NCI-H510A treated with DMSO at 0.1 percent for 48 hours (cell line): Measurements from ENCODE around the gene HTD2.

Source experiments
- DNase-seq: peaks from one replicate; lab custom pipeline; 2025; lab: John Stamatoyannopoulos, UW

The HTD2 gene

GRCh38 chr3:58357402-58357801 lies 51.1 kb downstream of the HTD2 start:
- DNase-seq = no peak

GRCh38 chr3:58358092-58358491 lies 51.8 kb downstream of the HTD2 start:
- no peak for DNase-seq

- no peak for DNase-seq
These were observed 52.5 kb downstream of the HTD2 start for GRCh38 chr3:58358808-58359207.

GRCh38 chr3:58359621-58360020 lies 53.3 kb downstream of the HTD2 start:
- DNase-seq = no peak

- no peak for DNase-seq
These were observed 55.5 kb downstream of the HTD2 start for GRCh38 chr3:58361866-58362265.

GRCh38 chr3:58366699-58367098 lies 60.4 kb downstream of the HTD2 start:
- DNase-seq = no peak

GRCh38 chr3:58369038-58369437 lies 62.7 kb downstream of the HTD2 start:
- no peak for DNase-seq
